C4-2B (cell line): ENCODE data around the gene BLOC1S6.

Experiments
- ZFX ChIP-seq: fragments of 450-650 bp; IDR thresholded peaks from 2 replicates; pipeline ENCODE4 v1.6.1; 2017
- TF ChIP-seq, protein P1 (sequence below): fragments of 450-650 bp; conservative IDR thresholded peaks from 2 replicates; pipeline ENCODE4 v1.5.1; 2017; ENCODE audit warnings: mild to moderate bottlenecking

- TF ChIP-seq, protein P1, sequence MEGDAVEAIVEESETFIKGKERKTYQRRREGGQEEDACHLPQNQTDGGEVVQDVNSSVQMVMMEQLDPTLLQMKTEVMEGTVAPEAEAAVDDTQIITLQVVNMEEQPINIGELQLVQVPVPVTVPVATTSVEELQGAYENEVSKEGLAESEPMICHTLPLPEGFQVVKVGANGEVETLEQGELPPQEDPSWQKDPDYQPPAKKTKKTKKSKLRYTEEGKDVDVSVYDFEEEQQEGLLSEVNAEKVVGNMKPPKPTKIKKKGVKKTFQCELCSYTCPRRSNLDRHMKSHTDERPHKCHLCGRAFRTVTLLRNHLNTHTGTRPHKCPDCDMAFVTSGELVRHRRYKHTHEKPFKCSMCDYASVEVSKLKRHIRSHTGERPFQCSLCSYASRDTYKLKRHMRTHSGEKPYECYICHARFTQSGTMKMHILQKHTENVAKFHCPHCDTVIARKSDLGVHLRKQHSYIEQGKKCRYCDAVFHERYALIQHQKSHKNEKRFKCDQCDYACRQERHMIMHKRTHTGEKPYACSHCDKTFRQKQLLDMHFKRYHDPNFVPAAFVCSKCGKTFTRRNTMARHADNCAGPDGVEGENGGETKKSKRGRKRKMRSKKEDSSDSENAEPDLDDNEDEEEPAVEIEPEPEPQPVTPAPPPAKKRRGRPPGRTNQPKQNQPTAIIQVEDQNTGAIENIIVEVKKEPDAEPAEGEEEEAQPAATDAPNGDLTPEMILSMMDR, result no peak
- no peak for TF ChIP-seq ZFX
Observed at GRCh38 chr15:45657764-45658545, 70.8 kb downstream of the BLOC1S6 start.
